ENCODE data around the gene CA10.

CA10 gene

GRCh38 chr17:51674579-51675255 is 483.8 kb downstream of the CA10 start:
- H3K9ac ChIP-seq (ENCODE audit: low read depth in 1 of 2, low read length in 2 of 2): no peak overlapping the region
- no peaks in the 10 kb centered on the region for H3K27me3 ChIP-seq (ENCODE audit: control insufficient read depth in 2 of 2, insufficient read depth in 2 of 2, low read length in 2 of 2)
- H3K27ac ChIP-seq (ENCODE audit: low read depth in 2 of 2, low read length in 2 of 2): no peak overlapping the region
- no peak overlapping the region for H3K4me3 ChIP-seq (ENCODE audit: low read length in 2 of 2)
- H3K9me3 ChIP-seq (ENCODE audit: control insufficient read depth in 2 of 2, low read length in 2 of 2): no peaks in the 10 kb centered on the region
- no peaks in the 10 kb centered on the region for H3K4me1 ChIP-seq (ENCODE audit: control insufficient read depth in 2 of 2, insufficient read depth in 2 of 2, low read length in 2 of 2)
- no peaks in the 10 kb centered on the region for H3K36me3 ChIP-seq (ENCODE audit: control insufficient read depth in 2 of 2, insufficient read depth in 2 of 2, low read length in 2 of 2)

GRCh38 chr17:51673070-51673469 is 485.4 kb downstream of the CA10 start:
- Histone ChIP-seq H3K4me1 (ENCODE audit: control insufficient read depth in 2 of 2, insufficient read depth in 2 of 2, low read length in 2 of 2) (no peaks in the 10 kb centered on the region), H3K9ac (ENCODE audit: low read depth in 1 of 2, low read length in 2 of 2) (no peak overlapping the region), H3K9me3 (ENCODE audit: control insufficient read depth in 2 of 2, low read length in 2 of 2) (no peaks in the 10 kb centered on the region), H3K27ac (ENCODE audit: low read depth in 2 of 2, low read length in 2 of 2) (no peak overlapping the region), H3K4me3 (ENCODE audit: low read length in 2 of 2) (no peak overlapping the region), H3K36me3 (ENCODE audit: control insufficient read depth in 2 of 2, insufficient read depth in 2 of 2, low read length in 2 of 2) (no peaks in the 10 kb centered on the region), H3K27me3 (ENCODE audit: control insufficient read depth in 2 of 2, insufficient read depth in 2 of 2, low read length in 2 of 2) (no peaks in the 10 kb centered on the region)

DNA sequence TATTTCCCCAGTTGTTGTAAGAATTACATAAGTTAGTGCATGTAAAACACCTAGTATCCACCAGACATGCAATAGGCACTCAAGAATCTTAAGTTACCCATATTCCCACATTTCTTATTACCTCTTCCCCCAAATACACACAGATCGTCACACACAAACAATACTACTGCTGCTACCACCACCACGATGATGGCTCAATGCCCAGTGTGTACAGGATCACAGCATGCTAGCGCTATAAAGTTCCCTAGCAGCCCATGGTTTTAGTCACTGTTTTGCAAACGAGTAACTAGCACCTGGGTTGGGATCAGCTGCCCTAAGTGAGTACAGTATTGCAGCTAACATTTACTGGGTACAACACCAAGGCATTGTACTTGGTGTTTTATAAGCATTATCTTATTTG is 486.4 kb downstream of the CA10 start:
- Histone ChIP-seq H3K36me3 (ENCODE audit: control insufficient read depth in 2 of 2, insufficient read depth in 2 of 2, low read length in 2 of 2) (no peaks in the 10 kb centered on the region), H3K9ac (ENCODE audit: low read depth in 1 of 2, low read length in 2 of 2) (no peak overlapping the region), H3K27ac (ENCODE audit: low read depth in 2 of 2, low read length in 2 of 2) (no peak overlapping the region), H3K9me3 (ENCODE audit: control insufficient read depth in 2 of 2, low read length in 2 of 2) (no peaks in the 10 kb centered on the region), H3K4me3 (ENCODE audit: low read length in 2 of 2) (no peak overlapping the region), H3K4me1 (ENCODE audit: control insufficient read depth in 2 of 2, insufficient read depth in 2 of 2, low read length in 2 of 2) (no peaks in the 10 kb centered on the region), H3K27me3 (ENCODE audit: control insufficient read depth in 2 of 2, insufficient read depth in 2 of 2, low read length in 2 of 2) (no peaks in the 10 kb centered on the region)

- H3K9me3 ChIP-seq (ENCODE audit: control insufficient read depth in 2 of 2, low read length in 2 of 2): no peaks in the 10 kb centered on the region
These were observed 487.6 kb downstream of the CA10 start for GRCh38 chr17:51670899-51671298.

DNA sequence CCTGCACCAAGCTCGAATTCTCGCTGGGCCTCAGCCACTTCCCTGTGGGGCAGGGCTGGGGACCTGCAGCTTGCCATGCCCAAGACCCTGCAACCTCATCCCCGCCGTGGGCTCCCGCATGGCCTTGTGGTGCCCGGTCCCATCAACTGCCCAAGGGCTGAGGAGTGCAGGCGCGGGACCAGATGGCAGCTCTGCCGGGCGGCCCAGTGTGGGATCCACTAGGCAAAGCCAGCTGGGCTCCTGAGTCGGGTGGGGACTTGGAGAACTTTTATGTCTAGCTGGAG is 489.6 kb downstream of the CA10 start:
- Histone ChIP-seq H3K27ac (ENCODE audit: low read depth in 2 of 2, low read length in 2 of 2) (no peak overlapping the region), H3K27me3 (ENCODE audit: control insufficient read depth in 2 of 2, insufficient read depth in 2 of 2, low read length in 2 of 2) (no peaks in the 10 kb centered on the region), H3K4me1 (ENCODE audit: control insufficient read depth in 2 of 2, insufficient read depth in 2 of 2, low read length in 2 of 2) (no peaks in the 10 kb centered on the region), H3K36me3 (ENCODE audit: control insufficient read depth in 2 of 2, insufficient read depth in 2 of 2, low read length in 2 of 2) (no peaks in the 10 kb centered on the region), H3K9me3 (ENCODE audit: control insufficient read depth in 2 of 2, low read length in 2 of 2) (no peaks in the 10 kb centered on the region), H3K4me3 (ENCODE audit: low read length in 2 of 2) (no peak overlapping the region), H3K9ac (ENCODE audit: low read depth in 1 of 2, low read length in 2 of 2) (no peak overlapping the region)

More at GRCh38 chr17:51670899-51671298, 487.6 kb downstream of the CA10 start:
- no peak overlapping the region for H3K27ac ChIP-seq (ENCODE audit: low read depth in 2 of 2, low read length in 2 of 2)
- H3K36me3 ChIP-seq (ENCODE audit: control insufficient read depth in 2 of 2, insufficient read depth in 2 of 2, low read length in 2 of 2): no peaks in the 10 kb centered on the region
- H3K9ac ChIP-seq (ENCODE audit: low read depth in 1 of 2, low read length in 2 of 2): no peak overlapping the region
- no peaks in the 10 kb centered on the region for H3K4me1 ChIP-seq (ENCODE audit: control insufficient read depth in 2 of 2, insufficient read depth in 2 of 2, low read length in 2 of 2)
- no peak overlapping the region for H3K4me3 ChIP-seq (ENCODE audit: low read length in 2 of 2)
- no peaks in the 10 kb centered on the region for H3K27me3 ChIP-seq (ENCODE audit: control insufficient read depth in 2 of 2, insufficient read depth in 2 of 2, low read length in 2 of 2)

- H3K4me1 ChIP-seq (ENCODE audit: control insufficient read depth in 2 of 2, insufficient read depth in 2 of 2, low read length in 2 of 2): no peaks in the 10 kb centered on the region
- no peaks in the 10 kb centered on the region for H3K36me3 ChIP-seq (ENCODE audit: control insufficient read depth in 2 of 2, insufficient read depth in 2 of 2, low read length in 2 of 2)
- no peaks in the 10 kb centered on the region for H3K27me3 ChIP-seq (ENCODE audit: control insufficient read depth in 2 of 2, insufficient read depth in 2 of 2, low read length in 2 of 2)
- no peak overlapping the region for H3K27ac ChIP-seq (ENCODE audit: low read depth in 2 of 2, low read length in 2 of 2)
- no peak overlapping the region for H3K4me3 ChIP-seq (ENCODE audit: low read length in 2 of 2)
- H3K9ac ChIP-seq (ENCODE audit: low read depth in 1 of 2, low read length in 2 of 2): no peak overlapping the region
- H3K9me3 ChIP-seq (ENCODE audit: control insufficient read depth in 2 of 2, low read length in 2 of 2): no peaks in the 10 kb centered on the region
These were observed 490.2 kb downstream of the CA10 start for GRCh38 chr17:51668155-51668962.

DNA sequence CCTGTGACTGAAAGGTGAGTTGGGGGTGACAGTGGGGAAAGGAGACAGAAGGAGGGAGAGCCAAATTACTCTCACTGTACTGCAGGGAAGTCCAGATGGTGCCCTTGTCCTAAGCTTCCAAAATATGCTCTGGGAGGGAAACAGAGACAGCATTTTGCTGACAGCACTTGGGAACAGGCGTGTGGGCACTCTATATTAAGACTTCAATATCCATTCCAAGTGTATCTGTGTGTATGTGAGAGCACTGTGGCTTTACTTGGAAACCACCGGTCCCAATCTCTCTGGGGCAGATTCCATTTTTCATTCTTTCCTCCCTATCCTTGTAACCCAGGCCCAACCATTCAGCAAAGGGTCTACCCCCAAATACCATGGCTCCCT is 490.8 kb downstream of the CA10 start:
- H3K27ac ChIP-seq (ENCODE audit: low read depth in 2 of 2, low read length in 2 of 2): no peak overlapping the region
- no peaks in the 10 kb centered on the region for H3K36me3 ChIP-seq (ENCODE audit: control insufficient read depth in 2 of 2, insufficient read depth in 2 of 2, low read length in 2 of 2)
- H3K27me3 ChIP-seq (ENCODE audit: control insufficient read depth in 2 of 2, insufficient read depth in 2 of 2, low read length in 2 of 2): no peaks in the 10 kb centered on the region
- H3K4me3 ChIP-seq (ENCODE audit: low read length in 2 of 2): no peak overlapping the region
- no peaks in the 10 kb centered on the region for H3K9me3 ChIP-seq (ENCODE audit: control insufficient read depth in 2 of 2, low read length in 2 of 2)
- H3K9ac ChIP-seq (ENCODE audit: low read depth in 1 of 2, low read length in 2 of 2): no peak overlapping the region
- H3K4me1 ChIP-seq (ENCODE audit: control insufficient read depth in 2 of 2, insufficient read depth in 2 of 2, low read length in 2 of 2): no peaks in the 10 kb centered on the region

DNA sequence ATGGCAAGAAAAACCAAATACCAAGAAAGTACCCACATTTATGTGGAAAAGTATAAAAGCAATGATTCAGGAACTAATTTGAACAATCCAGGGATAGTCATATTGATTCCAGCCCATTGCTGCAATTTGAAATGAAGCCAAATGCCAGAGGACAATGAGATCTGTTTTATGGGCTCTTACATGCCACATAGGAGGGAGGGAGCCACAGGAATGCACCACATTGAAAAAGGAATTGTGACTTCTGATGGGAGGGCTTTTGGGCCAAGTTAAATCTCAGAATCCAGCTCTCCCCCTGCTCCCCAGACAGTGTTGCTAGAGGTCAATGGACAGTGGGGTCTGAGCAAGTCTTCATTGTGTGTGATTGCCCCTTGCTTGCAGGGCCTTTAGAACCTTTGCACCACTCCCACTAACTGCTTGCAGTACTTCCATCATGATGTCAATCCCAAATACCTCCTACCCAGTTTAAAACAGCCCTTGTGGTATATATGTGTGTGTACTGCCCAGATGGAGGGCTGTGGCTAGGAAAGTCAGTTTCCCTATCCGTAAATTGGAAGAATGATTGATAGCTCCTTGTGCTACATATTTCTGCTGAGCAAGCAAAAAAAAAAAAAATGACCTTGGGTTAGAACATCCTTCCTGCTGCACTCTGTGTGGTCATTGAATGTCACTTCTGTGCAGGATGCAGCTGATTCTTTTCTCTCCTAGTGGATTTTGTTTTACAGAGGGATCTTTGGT is 491.4 kb downstream of the CA10 start:
- Histone ChIP-seq H3K9ac (ENCODE audit: low read depth in 1 of 2, low read length in 2 of 2) (no peak overlapping the region), H3K9me3 (ENCODE audit: control insufficient read depth in 2 of 2, low read length in 2 of 2) (no peaks in the 10 kb centered on the region), H3K4me1 (ENCODE audit: control insufficient read depth in 2 of 2, insufficient read depth in 2 of 2, low read length in 2 of 2) (no peaks in the 10 kb centered on the region), H3K27ac (ENCODE audit: low read depth in 2 of 2, low read length in 2 of 2) (no peak overlapping the region), H3K27me3 (ENCODE audit: control insufficient read depth in 2 of 2, insufficient read depth in 2 of 2, low read length in 2 of 2) (no peaks in the 10 kb centered on the region), H3K36me3 (ENCODE audit: control insufficient read depth in 2 of 2, insufficient read depth in 2 of 2, low read length in 2 of 2) (no peaks in the 10 kb centered on the region), H3K4me3 (ENCODE audit: low read length in 2 of 2) (no peak overlapping the region)

- Histone ChIP-seq H3K27me3 (ENCODE audit: control insufficient read depth in 2 of 2, insufficient read depth in 2 of 2, low read length in 2 of 2) (no peaks in the 10 kb centered on the region), H3K4me3 (ENCODE audit: low read length in 2 of 2) (no peak overlapping the region), H3K27ac (ENCODE audit: low read depth in 2 of 2, low read length in 2 of 2) (no peak overlapping the region), H3K4me1 (ENCODE audit: control insufficient read depth in 2 of 2, insufficient read depth in 2 of 2, low read length in 2 of 2) (no peaks in the 10 kb centered on the region), H3K9ac (ENCODE audit: low read depth in 1 of 2, low read length in 2 of 2) (no peak overlapping the region), H3K36me3 (ENCODE audit: control insufficient read depth in 2 of 2, insufficient read depth in 2 of 2, low read length in 2 of 2) (no peaks in the 10 kb centered on the region), H3K9me3 (ENCODE audit: control insufficient read depth in 2 of 2, low read length in 2 of 2) (no peaks in the 10 kb centered on the region)
These were observed 496.1 kb downstream of the CA10 start for GRCh38 chr17:51662204-51663056.

Data from mucosa of rectum (tissue), 2 donors.